ENCODE data around the gene ZNF598. TPM values are rescaled to one million over a fixed set of nuclear protein-coding genes. Genes with fewer than 3 reads are reported as not detected.

The ZNF598 gene
- polyA plus RNA-seq, 1 of the 3 experiments (the other 2 are of a cell fraction) = 47.8 TPM

- Histone ChIP-seq H3K27me3 (ENCODE audit: insufficient read depth) (peaks cover 4% of the 10 kb centered on the region; the same call in 1 of the 2 replicates), H3K27ac (ENCODE audit: low read depth in 2 of 2, low read length in 1 of 2) (no peak overlapping the region), H3K4me2 (no peak overlapping the region), H3F3A (replicated peaks; ENCODE audit: insufficient read depth) (no peaks in the 10 kb centered on the region), H3K9me2 (no peaks in the 10 kb centered on the region), H3K9me3 (no peaks in the 10 kb centered on the region), H3K4me1 (ENCODE audit: control insufficient read depth in 1 of 2, insufficient read depth in 2 of 2, low read depth in 1 of 2, low read length in 1 of 2) (no peaks in the 10 kb centered on the region; a peak in 1 of 4 replicates), H3K79me2 (ENCODE audit: insufficient read depth) (no peaks in the 10 kb centered on the region), H3K9ac (no peak overlapping the region), H2AFZ (ENCODE audit: low read depth) (no peak overlapping the region), H4K20me1 (ENCODE audit: insufficient read depth) (no peaks in the 10 kb centered on the region), H3K4me3 (ENCODE audit: low read depth in 2 of 2, low read length in 1 of 2) (no peak overlapping the region), H3K36me3 (replicated peaks in 1 of 2; ENCODE audit: control insufficient read depth in 1 of 2, insufficient read depth in 2 of 2, low read length in 1 of 2) (no peaks in the 10 kb centered on the region)
- ChIA-PET POLR2A (interaction anchor here (1.3 kb wide), 1 partner anchor 139 kb away, joined by 5 read pairs; the partner anchor contains the start of gene TRAF7), CTCF (interaction anchor here (0.6 to 2.3 kb wide), 11 partner anchors 12 to 152 kb away, joined by 3 to 17 read pairs (median 4); partner anchors contain the start of gene RPS2)
- TF ChIP-seq, protein P1, sequence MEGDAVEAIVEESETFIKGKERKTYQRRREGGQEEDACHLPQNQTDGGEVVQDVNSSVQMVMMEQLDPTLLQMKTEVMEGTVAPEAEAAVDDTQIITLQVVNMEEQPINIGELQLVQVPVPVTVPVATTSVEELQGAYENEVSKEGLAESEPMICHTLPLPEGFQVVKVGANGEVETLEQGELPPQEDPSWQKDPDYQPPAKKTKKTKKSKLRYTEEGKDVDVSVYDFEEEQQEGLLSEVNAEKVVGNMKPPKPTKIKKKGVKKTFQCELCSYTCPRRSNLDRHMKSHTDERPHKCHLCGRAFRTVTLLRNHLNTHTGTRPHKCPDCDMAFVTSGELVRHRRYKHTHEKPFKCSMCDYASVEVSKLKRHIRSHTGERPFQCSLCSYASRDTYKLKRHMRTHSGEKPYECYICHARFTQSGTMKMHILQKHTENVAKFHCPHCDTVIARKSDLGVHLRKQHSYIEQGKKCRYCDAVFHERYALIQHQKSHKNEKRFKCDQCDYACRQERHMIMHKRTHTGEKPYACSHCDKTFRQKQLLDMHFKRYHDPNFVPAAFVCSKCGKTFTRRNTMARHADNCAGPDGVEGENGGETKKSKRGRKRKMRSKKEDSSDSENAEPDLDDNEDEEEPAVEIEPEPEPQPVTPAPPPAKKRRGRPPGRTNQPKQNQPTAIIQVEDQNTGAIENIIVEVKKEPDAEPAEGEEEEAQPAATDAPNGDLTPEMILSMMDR (IDR thresholded peaks at IDR 0.05) = no peak
- no peak for DNase-seq
- 87% methylated on average over 7 of the region's 7 CpGs for WGBS (ENCODE audit: low lambda C conversion rate)
These were observed 6.3 kb upstream of the ZNF598 start for GRCh38 chr16:2015947-2016208.

DNA sequence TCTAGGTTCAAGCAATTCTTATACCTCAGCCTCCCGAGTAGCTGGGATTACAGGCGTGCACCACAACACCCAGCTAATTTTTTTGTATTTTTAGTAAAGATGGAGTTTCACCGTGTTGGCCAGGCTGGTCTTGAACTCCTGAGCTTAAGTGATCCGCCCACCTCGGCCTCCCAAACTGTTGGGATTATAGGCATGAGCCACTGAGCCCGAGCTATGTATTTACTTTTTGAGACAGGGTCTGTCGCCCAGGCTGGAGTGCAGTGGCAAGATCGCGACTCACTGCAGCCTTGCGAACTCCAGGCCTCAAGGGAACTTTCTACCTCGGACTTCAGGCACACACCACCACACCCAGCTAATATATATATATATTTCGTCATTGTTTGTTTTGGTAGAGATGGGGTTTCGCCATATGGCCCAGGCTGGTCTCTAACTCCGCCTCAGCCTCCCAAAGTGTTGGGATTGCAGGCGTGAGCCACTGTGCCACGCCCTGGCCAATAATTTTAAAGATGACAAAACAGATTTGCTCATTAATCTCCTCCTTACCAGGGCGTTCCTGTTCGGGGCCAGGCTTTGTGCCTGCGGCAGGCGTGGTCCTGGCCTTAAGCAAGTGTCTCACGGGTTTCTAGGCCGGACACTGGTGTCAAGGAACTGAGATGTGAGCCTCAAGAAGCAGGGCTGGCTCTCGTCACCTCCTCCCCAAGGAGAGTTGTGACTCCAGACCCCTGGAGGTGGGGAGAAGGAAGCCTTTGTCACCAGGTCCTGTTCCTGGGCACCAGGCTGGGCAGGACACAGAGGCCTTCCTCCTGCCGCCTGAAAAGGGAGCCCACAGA, 5.7 kb upstream of the ZNF598 start:
- peaks cover 2% of the 10 kb centered on the region for H3F3A ChIP-seq (replicated peaks; ENCODE audit: insufficient read depth)
- 73% methylated on average over 20 of the region's 24 CpGs for WGBS (ENCODE audit: low lambda C conversion rate)
- no peaks in the 10 kb centered on the region for H3K9me3 ChIP-seq
- no peak overlapping the region for H3K4me2 ChIP-seq
- H3K9me2 ChIP-seq = no peaks in the 10 kb centered on the region
- H3K79me2 ChIP-seq (ENCODE audit: insufficient read depth) = peaks cover 5% of the 10 kb centered on the region
- TF ChIP-seq REST (IDR thresholded peaks at IDR 0.05; ENCODE audit: low read depth, low read length) = no peak
- TF ChIP-seq CHD2 (IDR thresholded peaks at IDR 0.05; ENCODE audit: low read length, partially characterized antibody) = no peak
- no peak for TF ChIP-seq MXI1 (IDR thresholded peaks at IDR 0.05; ENCODE audit: low read depth, low read length)
- H3K4me1 ChIP-seq (ENCODE audit: control insufficient read depth in 1 of 2, insufficient read depth in 2 of 2, low read depth in 1 of 2, low read length in 1 of 2) = peaks cover 0 to 5% of the 10 kb centered on the region in 2 experiments; a peak in 1 of 4 replicates
- no peak overlapping the region for H3K9ac ChIP-seq
- ChIA-PET CTCF (interaction anchor here (0.7 to 2.3 kb wide), 5 partner anchors 9 to 126 kb away, joined by 3 to 17 read pairs (median 6); no protein-coding TSS in a partner anchor), POLR2A (interaction anchor here (0.7 kb wide), 1 partner anchor 138 kb away, joined by 3 read pairs; no protein-coding TSS in a partner anchor)
- H3K36me3 ChIP-seq (replicated peaks in 1 of 2; ENCODE audit: control insufficient read depth in 1 of 2, insufficient read depth in 2 of 2, low read length in 1 of 2) = no peaks in the 10 kb centered on the region
- H3K4me3 ChIP-seq (ENCODE audit: low read depth in 2 of 2, low read length in 1 of 2) = no peak overlapping the region
- no peaks in the 10 kb centered on the region for H4K20me1 ChIP-seq (ENCODE audit: insufficient read depth)
- H3K27me3 ChIP-seq (ENCODE audit: insufficient read depth) = no peaks in the 10 kb centered on the region; the same call in 1 of the 2 replicates
- H3K27ac ChIP-seq (ENCODE audit: low read depth in 2 of 2, low read length in 1 of 2) = no peak overlapping the region
- H2AFZ ChIP-seq (ENCODE audit: low read depth) = no peak overlapping the region
- DNase-seq = no peak

Measured in SK-N-SH (cell line).